SK-N-SH (cell line): ENCODE data around the gene SHMT1.
"Not testable (repeated sequence)": the region's sequence is repeated elsewhere in the genome, so short reads cannot be mapped to it uniquely, and the experiment has no call there.

Source experiments
- FOXM1 ChIP-seq: IDR thresholded peaks from 2 replicates; pipeline ENCODE4 v1.4.0; 2012; ENCODE audit warnings: low read depth, mild to moderate bottlenecking
- GABPA ChIP-seq: IDR thresholded peaks from 2 replicates; pipeline ENCODE4 v1.4.0; 2012; ENCODE audit warnings: low read depth, mild to moderate bottlenecking
- POLR2AphosphoS5 ChIP-seq: IDR thresholded peaks from 2 replicates; pipeline ENCODE4 v1.6.1; 2012; ENCODE audit warnings: low read depth, low read length
- RCOR1 ChIP-seq: fragments of 150-350 bp; IDR thresholded peaks from 2 replicates; pipeline ENCODE4 v1.6.1; 2017; ENCODE audit warnings: antibody characterized with exemption, low read length
- REST ChIP-seq: IDR thresholded peaks from 2 replicates; pipeline ENCODE4 v1.6.1; 2012; ENCODE audit warnings: mild to moderate bottlenecking, low read depth, low read length, moderate library complexity
- RFX5 ChIP-seq: IDR thresholded peaks from 2 replicates; pipeline ENCODE4 v1.6.1; 2012; ENCODE audit warnings: mild to moderate bottlenecking, improper control_type of control experiment, low read length
- RXRA ChIP-seq: IDR thresholded peaks from 2 replicates; pipeline ENCODE4 v1.4.0; 2012; ENCODE audit warnings: low read depth, mild to moderate bottlenecking, borderline replicate concordance
- USF1 ChIP-seq: IDR thresholded peaks from 2 replicates; pipeline ENCODE4 v1.4.0; 2012; ENCODE audit warnings: low read depth, borderline replicate concordance
- YY1 ChIP-seq: IDR thresholded peaks from 2 replicates; pipeline ENCODE4 v1.4.0; 2012; ENCODE audit warnings: low read depth, mild to moderate bottlenecking
- TF ChIP-seq, protein P1 (sequence below): fragments of 200-600 bp; sonication (generic); IDR thresholded peaks from 2 replicates; pipeline ENCODE4 v1.6.1; 2017; ENCODE audit warnings: antibody characterized with exemption, mild to moderate bottlenecking, moderate library complexity

- TF ChIP-seq POLR2AphosphoS5, YY1, RCOR1, GABPA, FOXM1, RXRA, USF1, RFX5, REST: not testable (repeated sequence)
- TF ChIP-seq, protein P1, sequence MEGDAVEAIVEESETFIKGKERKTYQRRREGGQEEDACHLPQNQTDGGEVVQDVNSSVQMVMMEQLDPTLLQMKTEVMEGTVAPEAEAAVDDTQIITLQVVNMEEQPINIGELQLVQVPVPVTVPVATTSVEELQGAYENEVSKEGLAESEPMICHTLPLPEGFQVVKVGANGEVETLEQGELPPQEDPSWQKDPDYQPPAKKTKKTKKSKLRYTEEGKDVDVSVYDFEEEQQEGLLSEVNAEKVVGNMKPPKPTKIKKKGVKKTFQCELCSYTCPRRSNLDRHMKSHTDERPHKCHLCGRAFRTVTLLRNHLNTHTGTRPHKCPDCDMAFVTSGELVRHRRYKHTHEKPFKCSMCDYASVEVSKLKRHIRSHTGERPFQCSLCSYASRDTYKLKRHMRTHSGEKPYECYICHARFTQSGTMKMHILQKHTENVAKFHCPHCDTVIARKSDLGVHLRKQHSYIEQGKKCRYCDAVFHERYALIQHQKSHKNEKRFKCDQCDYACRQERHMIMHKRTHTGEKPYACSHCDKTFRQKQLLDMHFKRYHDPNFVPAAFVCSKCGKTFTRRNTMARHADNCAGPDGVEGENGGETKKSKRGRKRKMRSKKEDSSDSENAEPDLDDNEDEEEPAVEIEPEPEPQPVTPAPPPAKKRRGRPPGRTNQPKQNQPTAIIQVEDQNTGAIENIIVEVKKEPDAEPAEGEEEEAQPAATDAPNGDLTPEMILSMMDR = not testable (repeated sequence)
These were observed 9.8 kb upstream of the SHMT1 start for GRCh38 chr17:18373181-18373580.
